Activated T-helper 1 cell treated with Interleukin-2 at 50 U/mL for 16 hours (primary cell): ENCODE measurements around the gene SENP6.
"Not testable (repeated sequence)": the region's sequence is repeated elsewhere in the genome, so short reads cannot be mapped to it uniquely, and the experiment has no call there.

Source experiments
- DNase-seq: peaks from one replicate; pipeline ENCODE4 v3.0.0-alpha.2; 2020; ENCODE audit warnings: low read depth

SENP6 gene

GRCh38 chr6:75601304-75602245 is at the start of gene SENP6:
TSS of gene SENP6 (plus strand) at chr6:75601880. CDS start at chr6:75602525, 645 bp downstream.
- peak; percentile 66 for DNase-seq

DNA sequence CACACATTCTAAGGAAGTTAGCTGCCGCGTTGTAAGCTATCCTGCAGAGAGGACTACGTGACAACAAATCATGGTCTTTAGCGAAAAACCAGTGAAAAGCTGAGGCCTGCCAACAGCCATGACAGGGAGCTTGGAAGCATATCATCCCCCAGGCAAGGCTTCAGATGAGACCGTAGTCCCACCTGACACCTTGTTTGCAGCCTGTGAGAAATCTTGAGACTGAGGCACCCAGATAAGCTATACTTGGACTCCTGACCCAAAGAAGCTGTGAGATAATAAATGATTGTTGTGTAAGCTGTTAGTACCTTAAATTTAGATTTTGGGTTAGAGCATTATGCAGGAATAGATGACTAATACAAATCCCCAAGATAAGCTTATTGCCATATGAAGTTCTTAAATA is 45.4 kb upstream of the SENP6 start:
- DNase-seq, result no peak

GRCh38 chr6:75557068-75557467 is 44.6 kb upstream of the SENP6 start:
- no peak for DNase-seq

GRCh38 chr6:75563032-75563431 is 38.6 kb upstream of the SENP6 start:
- no peak for DNase-seq

DNA sequence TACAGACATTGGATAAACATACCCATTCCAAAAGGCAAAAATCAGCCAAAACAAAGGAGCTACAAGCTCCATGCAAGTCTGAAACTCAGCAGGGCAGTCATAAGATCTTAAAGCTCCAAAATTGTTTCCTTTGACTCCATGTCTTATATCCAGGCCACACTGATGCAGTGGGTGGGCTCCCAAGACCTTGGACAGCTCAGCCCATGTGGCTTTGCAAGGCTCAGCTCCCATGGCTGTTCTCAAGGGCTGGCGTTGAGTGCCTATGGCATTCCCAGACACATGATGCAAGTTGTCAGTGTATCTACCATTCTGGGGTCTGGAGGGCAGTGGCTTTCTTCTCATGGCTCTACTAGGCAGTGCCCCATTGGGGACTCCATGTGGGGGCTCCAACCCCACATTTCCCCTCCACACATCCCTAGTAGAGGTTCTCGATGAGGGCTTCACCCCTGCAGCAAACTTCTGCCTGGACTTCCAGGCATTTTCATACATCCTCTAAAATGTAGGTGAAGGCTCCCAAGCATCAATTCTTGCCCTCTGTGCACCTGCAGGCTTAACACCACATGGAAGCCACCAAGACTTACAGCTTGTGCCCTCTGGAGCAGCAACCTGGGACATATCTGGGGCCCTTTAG is 35.4 kb upstream of the SENP6 start:
- no peak for DNase-seq

GRCh38 chr6:75568100-75568499 is 33.6 kb upstream of the SENP6 start:
- DNase-seq, result no peak

DNA sequence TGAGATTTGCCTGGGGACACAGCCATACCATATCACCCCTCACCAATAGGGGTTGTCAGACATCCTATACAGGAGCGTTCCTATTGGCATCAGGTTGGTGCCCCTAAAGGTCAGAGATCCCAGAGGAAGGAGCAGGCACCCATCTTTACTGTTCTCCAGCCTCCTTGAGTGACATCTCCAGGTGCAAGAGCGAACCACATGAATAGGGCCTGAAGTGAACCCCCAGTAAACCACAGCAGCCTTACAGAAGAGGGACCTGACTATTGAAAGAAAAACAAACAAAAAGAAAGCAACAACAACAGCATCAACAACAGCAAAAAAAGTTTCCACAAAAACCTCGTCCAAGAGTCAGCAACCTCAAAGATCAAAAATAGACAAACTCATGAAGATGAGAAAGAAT is 32.7 kb upstream of the SENP6 start:
- DNase-seq, result no peak

GRCh38 chr6:75570671-75571070 is 31.0 kb upstream of the SENP6 start:
- DNase-seq, result not testable (repeated sequence)

DNA sequence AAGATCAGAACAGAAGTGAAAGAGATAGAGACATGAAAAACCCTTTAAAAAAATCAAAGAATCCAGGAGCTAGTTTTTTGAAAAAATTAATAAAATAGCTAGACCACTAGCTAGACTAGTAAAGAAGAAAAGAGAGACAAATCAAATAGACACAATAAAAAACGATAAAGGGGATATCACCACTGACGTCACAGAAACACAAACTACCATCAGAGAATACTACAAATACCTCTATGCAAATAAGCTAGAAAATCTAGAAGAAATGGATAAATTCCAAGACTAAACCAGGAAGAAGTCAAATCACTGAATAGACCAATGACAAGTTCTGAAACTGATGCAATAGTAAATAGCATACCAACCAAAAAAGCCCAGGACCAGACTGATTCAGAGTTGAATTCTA is 29.6 kb upstream of the SENP6 start:
- no peak for DNase-seq

GRCh38 chr6:75579951-75580350 is 21.7 kb upstream of the SENP6 start:
- DNase-seq, result no peak

DNA sequence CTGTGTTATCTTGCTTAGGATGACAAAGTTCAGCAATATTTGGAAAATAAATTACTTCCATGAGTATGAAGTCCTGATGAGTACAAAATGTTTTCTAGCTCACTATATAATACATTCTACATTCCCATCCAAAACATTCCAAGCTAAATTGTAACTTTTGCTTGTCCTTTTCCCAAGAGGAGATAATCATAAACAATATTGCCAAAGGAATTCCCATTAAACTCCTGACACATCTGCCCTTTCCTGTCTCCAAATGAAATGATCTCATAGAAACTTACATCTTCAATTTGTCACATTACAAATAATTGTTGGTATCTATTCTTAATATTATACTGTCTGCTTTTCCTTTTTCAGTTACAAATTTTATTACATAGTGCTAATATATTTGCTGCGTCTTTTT is 20.4 kb upstream of the SENP6 start:
- no peak for DNase-seq

GRCh38 chr6:75584552-75584951 is 17.1 kb upstream of the SENP6 start:
- DNase-seq, result not testable (repeated sequence)

- DNase-seq, result no peak
Measured at GRCh38 chr6:75588948-75589347, 12.7 kb upstream of the SENP6 start.

DNA sequence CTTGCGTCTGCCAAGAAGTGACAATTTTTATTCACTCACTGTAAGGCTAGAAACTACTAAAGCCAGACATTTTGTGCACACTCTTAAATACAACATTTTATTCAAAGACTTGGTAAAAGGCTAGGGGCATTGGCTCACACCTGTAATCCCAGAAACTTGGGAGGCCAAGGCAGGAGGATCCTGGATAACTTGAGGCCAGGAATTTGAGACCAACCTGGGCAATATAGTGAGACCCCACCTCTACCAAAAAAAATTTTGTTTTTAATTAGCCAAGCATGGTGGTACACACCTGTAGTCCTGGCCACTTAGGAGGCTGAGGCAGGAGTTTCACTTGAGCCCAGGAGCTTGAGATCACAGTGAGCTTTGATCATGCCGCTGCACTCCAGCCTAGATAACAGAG is 11.3 kb upstream of the SENP6 start:
- DNase-seq, result no peak

DNA sequence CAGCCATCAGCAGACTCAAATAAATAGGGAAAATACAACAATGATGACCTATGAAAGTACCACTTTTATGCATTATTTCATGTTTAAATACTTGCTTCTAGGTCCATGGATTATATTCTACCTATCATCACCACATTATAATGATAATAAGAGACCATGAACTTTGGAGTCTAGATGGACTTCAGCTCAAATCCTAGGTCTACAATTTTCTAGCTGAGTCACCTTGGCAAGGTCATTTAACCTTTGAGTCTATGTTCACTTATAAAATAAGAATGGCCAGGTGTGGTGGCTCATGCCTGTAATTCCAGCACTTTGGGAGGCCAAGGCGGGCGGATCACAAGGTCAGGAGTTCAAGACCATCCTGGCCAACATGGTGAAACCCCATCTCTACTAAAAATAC is 5.3 kb upstream of the SENP6 start:
- DNase-seq, result not testable (repeated sequence)

DNA sequence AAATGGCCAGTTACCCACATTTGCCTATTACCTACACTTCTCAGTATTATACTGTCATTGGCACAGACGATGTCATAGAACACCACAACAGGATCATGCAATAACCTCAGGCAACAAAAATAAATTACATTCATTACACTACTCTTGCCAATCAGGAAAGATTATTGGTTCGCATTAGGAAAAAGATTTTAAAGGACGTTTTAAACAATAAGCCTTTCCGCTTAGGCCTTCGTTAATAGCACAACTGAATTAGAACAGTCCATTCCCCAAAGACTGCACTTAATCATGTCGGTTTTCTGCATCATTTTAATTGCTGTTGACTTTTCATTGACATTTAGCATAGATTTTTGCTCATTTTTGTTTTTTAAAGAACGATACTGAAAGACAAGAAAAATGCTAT is 912 bp upstream of the SENP6 start:
- no peak for DNase-seq

DNA sequence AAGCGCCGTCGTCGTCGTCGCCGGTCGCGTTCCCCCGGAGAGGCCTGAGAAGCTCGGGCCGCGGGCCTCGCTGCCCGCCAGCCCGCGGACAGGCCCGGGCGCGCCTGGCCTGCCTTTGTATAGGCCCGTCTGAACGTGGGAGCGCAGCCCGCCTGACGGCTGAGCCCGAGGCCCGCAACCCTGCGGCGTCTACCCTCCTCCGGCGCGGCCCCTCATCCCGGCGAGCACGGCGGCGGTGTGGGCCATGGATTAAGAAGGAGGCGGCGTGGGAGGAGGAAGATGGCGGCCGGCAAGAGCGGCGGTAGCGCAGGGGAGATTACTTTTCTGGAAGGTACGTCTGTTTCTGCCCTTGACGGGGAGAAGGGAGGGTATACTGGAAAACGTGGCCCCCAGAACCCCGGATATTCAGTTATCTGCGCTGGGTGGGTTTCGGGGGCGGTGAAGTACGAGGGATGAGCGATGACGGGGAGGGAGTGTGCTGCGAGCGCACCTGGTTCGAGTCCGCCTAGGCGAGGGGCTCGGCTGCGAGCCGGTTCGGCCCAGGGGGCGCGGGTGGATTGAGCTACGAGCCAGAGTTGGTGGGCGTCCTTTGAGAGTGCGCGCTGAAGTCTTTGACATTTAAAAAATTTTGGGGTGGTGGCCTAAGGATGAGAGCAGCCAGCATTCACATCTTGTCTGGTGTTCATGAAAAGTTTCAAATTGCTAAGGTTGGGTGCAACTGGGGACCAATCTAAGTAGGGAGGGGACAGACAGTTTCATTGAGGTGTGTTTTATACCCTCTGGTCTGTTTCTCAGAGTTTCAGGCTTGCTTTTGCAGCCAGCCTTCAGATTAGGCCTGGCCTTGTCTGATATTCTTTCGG is 796 bp downstream of the SENP6 start:
- DNase-seq, result peak; percentile 30

DNA sequence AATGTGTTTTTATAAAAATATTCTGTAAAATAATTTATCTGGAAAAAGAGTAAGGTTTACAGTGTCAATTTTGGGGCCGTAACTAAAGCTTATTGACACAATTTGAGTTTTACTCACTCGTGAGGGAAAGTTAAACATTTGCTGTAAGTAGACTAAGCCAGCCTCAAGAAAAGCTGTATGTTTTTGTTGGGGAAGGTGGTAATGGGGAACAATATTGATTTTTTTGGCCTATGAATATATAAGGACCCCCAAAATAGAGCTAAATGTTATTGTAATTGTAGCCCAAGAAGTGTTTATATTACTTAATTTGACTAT is 1.4 kb downstream of the SENP6 start:
- no peak for DNase-seq

GRCh38 chr6:75604294-75604693 is 2.6 kb downstream of the SENP6 start:
- no peak for DNase-seq

DNA sequence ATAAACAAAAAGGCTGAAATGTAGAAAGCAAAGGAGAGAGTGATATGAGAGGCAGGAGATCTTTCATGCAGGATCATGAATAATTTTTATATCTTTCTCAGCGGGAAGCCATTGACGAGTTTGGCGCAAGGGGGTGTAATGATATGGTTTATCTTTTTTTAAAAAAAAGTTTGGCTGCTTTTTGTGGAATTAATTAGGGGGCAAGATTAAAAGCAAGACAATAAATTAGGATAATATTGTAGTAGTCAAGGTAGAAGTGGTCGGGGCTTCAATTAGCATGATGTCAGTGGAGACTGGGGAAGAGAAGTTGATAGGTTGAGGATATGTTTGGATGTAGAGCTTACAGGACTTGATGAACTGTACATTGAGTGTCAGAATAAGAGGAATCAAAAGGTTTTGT is 4.0 kb downstream of the SENP6 start:
- DNase-seq, result no peak

- DNase-seq, result no peak
Measured at GRCh38 chr6:75608304-75608703, 6.6 kb downstream of the SENP6 start.

DNA sequence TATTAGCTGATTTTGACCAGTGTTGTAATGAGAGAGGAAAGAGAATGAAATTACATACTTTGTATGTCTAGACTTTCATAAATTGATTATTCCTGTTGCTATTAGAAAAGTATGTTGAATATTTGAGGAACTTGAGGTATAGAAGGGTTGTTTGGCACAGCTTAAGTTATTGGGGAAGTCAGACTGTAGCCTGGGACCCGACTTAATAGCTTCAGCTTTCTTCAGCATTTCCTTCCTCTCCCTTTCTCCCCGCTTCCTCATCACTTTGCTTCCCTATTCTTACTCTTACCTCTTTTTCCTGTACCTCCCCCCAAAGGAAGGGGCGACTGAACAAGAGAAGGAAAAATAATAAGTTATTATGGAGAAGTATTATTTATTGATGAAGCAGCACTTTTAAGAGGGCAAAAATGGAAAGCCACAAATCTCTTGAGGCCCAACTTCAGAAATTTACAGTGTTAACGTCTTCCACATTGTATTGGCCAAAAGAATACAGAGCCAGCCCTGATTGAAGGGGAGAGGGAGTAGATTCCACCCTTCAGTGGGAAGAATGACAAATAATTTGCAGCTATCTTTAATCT is 7.4 kb downstream of the SENP6 start:
- no peak for DNase-seq
